ENCODE data around the gene ZNF148.

- no peak for TF ChIP-seq CTCF (IDR thresholded peaks at IDR 0.05; ENCODE audit: insufficient read depth, low read depth, low read length)
- no peak for TF ChIP-seq EZH2 (IDR thresholded peaks at IDR 0.05; ENCODE audit: insufficient read depth, low read length)
Measured at GRCh38 chr3:125306620-125307019, 68.5 kb downstream of the ZNF148 start.

Measured in astrocyte (in vitro differentiated cells and primary cell).